DND-41 (cell line): ENCODE measurements around the gene FNDC3B.
"Not testable (repeated sequence)": the region's sequence is repeated elsewhere in the genome, so short reads cannot be mapped to it uniquely, and the experiment has no call there.

Source experiments
- CTCF ChIP-seq: IDR thresholded peaks from 2 replicates; pipeline ENCODE4 v1.5.1; 2012; ENCODE audit warnings: borderline replicate concordance, low read length, moderate library complexity, mild to moderate bottlenecking; ENCODE audit not compliant: poor library complexity, severe bottlenecking; ENCODE audit errors: extremely low read depth
- EZH2 ChIP-seq: IDR thresholded peaks from 3 replicates; pipeline ENCODE4 v1.6.1; 2012; ENCODE audit warnings: borderline replicate concordance, low read depth, mild to moderate bottlenecking, moderate library complexity, low read length, inconsistent platforms; ENCODE audit not compliant: severe bottlenecking

GRCh38 chr3:172042663-172043179 is 3.3 kb downstream of the FNDC3B start:
- TF ChIP-seq CTCF, EZH2: not testable (repeated sequence)
